Common myeloid progenitor, CD34-positive (primary cell): ENCODE data around the gene CYSLTR2.

ENCODE experiments used
- CTCF ChIA-PET: fragments of 350-600 bp; sonication (Branson Sonifier 250); formaldehyde crosslinking; loops from one replicate; lab custom pipeline; 2021; ENCODE audit warnings: antibody characterized with exemption; lab: Charles Lee
- POLR2A ChIA-PET: fragments of 350-600 bp; sonication (Branson Sonifier 250); formaldehyde crosslinking; loops from one replicate; lab custom pipeline; 2021; ENCODE audit warnings: antibody characterized with exemption; lab: Charles Lee
- DNase-seq, 3 donors: peaks; one replicate each; pipeline versions ENCODE4 v3.0.0 to v3.0.0-alpha.2; 2013
- H3K27ac ChIP-seq, 2 experiments: 1 replicate in 1 of 2; 2 replicates in 1 of 2; pipeline ENCODE4 v1.7.0; 2013; ENCODE audit warnings: inconsistent platforms in 2 of 2, low read length in 2 of 2, mild to moderate bottlenecking in 2 of 2, low read depth in 1 of 2, moderate library complexity in 1 of 2; ENCODE audit not compliant: severe bottlenecking in 2 of 2, insufficient read depth in 1 of 2, poor library complexity in 1 of 2
- H3K27me3 ChIP-seq, 5 experiments: replicated peaks in 2 of 5; 1 replicate in 3 of 5; 2 replicates in 2 of 5; pipeline versions ENCODE4 v1.6.1 to v1.7.0; 2013; ENCODE audit warnings: low read length in 4 of 5, mild to moderate bottlenecking in 2 of 5, moderate library complexity in 2 of 5, inconsistent platforms in 1 of 5; ENCODE audit not compliant: insufficient read depth in 5 of 5, control insufficient read depth in 4 of 5
- H3K36me3 ChIP-seq, 4 experiments: 1 replicate in 2 of 4; 2 replicates in 2 of 4; pipeline versions ENCODE4 v1.6.1 to v1.7.0; 2013; ENCODE audit warnings: low read length in 3 of 4, control low read depth in 1 of 4, mild to moderate bottlenecking in 1 of 4; ENCODE audit not compliant: control insufficient read depth in 4 of 4, insufficient read depth in 4 of 4
- H3K4me1 ChIP-seq, 4 experiments: 1 replicate in 3 of 4; 2 replicates in 1 of 4; pipeline versions ENCODE4 v1.6.1 to v1.7.1; 2013; ENCODE audit warnings: low read length in 3 of 4, mild to moderate bottlenecking in 3 of 4, control low read depth in 1 of 4, inconsistent platforms in 1 of 4, moderate library complexity in 1 of 4; ENCODE audit not compliant: control insufficient read depth in 4 of 4, insufficient read depth in 4 of 4; ENCODE audit errors: control extremely low read depth in 1 of 4
- H3K4me3 ChIP-seq, 7 experiments: 1 replicate in 4 of 7; 2 replicates in 3 of 7; pipeline versions ENCODE4 v1.5.1 to v1.7.0; 2013; ENCODE audit warnings: mild to moderate bottlenecking in 7 of 7, low read length in 6 of 7, moderate library complexity in 6 of 7, inconsistent platforms in 2 of 7, low read depth in 2 of 7, control low read depth in 1 of 7; ENCODE audit not compliant: insufficient read depth in 4 of 7, control insufficient read depth in 1 of 7; ENCODE audit errors: extremely low read depth in 1 of 7
- H3K9me3 ChIP-seq, 5 experiments: 1 replicate in 4 of 5; 2 replicates in 1 of 5; pipeline versions ENCODE4 v1.6.1 to v1.7.1; 2013; ENCODE audit warnings: low read length in 4 of 5, mild to moderate bottlenecking in 2 of 5, inconsistent platforms in 1 of 5, low read depth in 1 of 5, moderate library complexity in 1 of 5; ENCODE audit not compliant: control insufficient read depth in 4 of 5, insufficient read depth in 2 of 5; ENCODE audit errors: control extremely low read depth in 1 of 5
- WGBS: methylation state at CpG from one replicate; pipeline ENCODE4 v1.1.5; 2013; ENCODE audit not compliant: insufficient coverage; 5-methylcytosine and 5-hydroxymethylcytosine counted together

The CYSLTR2 gene

DNA sequence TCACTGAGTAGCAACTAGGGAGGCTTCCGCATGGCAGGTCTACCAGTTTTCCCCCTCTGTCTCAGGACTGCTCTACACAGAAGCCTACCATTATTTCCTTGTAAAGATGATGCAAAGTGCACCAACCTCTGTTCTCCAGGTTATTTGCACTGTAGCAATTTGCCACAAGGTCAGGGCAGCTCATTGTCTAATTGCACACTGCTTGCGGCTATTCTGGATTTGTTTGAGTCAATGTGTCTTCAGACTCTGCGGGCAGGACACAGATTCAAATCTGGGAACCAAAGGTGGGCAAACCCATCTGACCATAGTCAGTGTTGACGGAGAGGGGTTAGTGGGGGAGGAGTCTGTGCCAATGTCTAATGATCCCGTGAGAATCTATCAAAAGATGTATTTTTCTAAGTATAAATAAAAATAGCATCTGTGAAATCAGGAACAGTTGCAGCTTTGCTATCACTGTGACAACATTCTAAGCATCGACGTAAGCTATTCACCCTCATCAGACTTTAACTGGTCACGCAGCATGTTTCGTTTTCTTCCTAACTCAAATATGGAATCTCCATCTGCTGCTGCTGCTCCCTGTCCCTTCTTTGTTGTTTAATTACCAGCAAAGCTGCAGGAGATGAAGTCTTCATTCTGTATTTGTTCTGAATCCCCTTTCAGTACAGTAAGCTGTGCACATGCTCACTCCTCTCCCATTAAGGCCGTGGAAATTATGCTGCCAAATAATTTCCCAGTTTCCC lies 26.4 kb downstream of the CYSLTR2 start:
- DNase-seq = no peak
- POLR2A ChIA-PET = no interaction called here

DNA sequence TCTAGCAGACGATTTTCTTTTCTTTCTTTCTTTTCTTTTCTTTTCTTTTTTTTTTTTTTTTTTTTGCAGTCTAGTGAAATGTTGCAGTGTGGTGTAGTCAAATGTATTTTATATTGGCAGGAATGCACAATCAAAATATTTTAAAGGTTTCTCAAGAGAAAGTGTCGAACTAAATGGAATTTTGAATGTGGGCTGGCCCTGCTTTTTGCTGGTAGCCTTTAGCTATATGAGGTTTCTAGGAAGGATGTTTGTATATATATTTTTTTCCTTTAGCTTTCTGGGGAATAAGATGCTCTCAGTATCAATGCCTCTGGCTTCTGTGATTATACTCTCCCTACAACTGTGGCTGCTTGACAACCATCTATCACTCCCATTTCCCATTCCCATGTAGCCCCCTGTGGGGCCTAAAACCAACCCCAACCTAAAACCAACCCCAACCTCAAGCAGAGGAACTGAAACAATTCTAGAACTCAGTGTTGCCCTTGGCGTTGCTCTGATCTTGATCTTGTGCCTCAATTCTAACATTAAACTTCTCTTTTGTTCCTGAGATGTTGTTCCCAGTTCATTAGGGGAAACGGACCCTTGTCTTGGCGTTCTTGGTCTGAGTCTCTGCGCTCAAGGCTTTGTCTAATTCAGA lies 27.1 kb downstream of the CYSLTR2 start:
- DNase-seq = no peak
- Histone ChIP-seq H3K9me3 (peaks cover 0 to 1% (median 0%) of the 10 kb centered on the region in 5 experiments), H3K4me1 (peaks cover 0 to 9% (median 2%) of the 10 kb centered on the region in 4 experiments), H3K4me3 (no peak overlapping the region), H3K27me3 (no peaks in the 10 kb centered on the region), H3K36me3 (peaks cover 0 to 2% (median 0%) of the 10 kb centered on the region in 4 experiments), H3K27ac (no peak overlapping the region)
- ChIA-PET POLR2A (no interaction called here), CTCF (interaction anchor here (1.3 kb wide), 1 partner anchor 55 kb away, joined by 3 read pairs; no protein-coding TSS in a partner anchor)
- WGBS = no CpG with 5 or more reads among the region's 6 CpGs

More for the DNA sequence above, 26.4 kb downstream of the CYSLTR2 start:
- Histone ChIP-seq H3K27me3 (no peaks in the 10 kb centered on the region), H3K27ac (no peak overlapping the region), H3K4me3 (no peak overlapping the region), H3K36me3 (peaks cover 0 to 3% (median 0%) of the 10 kb centered on the region in 4 experiments), H3K9me3 (peaks cover 0 to 6% (median 0%) of the 10 kb centered on the region in 5 experiments), H3K4me1 (peaks cover 0 to 9% (median 2%) of the 10 kb centered on the region in 4 experiments)
- CTCF ChIA-PET = interaction anchor here (1.2 to 1.3 kb wide), 2 partner anchors 11 to 56 kb away, joined by 3 to 5 read pairs; no protein-coding TSS in a partner anchor
- WGBS = over 99% methylated on average over 10 of the region's 10 CpGs

DNA sequence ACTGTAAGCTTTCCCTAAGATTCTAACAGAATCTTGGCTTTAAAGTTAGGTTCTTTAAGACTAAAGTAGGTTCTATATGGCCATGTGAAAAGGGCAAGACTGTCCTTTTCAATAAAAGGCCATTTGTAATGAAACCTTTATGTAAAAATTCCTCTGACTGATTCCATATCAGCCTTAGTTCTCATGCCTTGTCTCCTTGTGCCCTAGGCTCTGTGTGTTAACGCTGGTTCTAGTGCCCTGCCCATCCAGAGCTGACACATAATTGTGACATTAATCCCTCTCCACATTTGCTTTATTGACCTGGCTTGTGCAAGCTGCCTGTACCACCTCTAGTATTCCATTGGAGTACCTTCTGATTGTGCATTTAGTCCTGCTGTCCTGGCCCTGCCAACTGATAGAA lies 28.2 kb downstream of the CYSLTR2 start:
- CTCF ChIA-PET = no interaction called here
- no peak overlapping the region for H3K4me3 ChIP-seq
- POLR2A ChIA-PET = no interaction called here
- H3K4me1 ChIP-seq = peaks cover 0 to 9% (median 2%) of the 10 kb centered on the region in 4 experiments
- H3K27ac ChIP-seq = no peak overlapping the region
- H3K9me3 ChIP-seq = peaks cover 0 to 1% (median 0%) of the 10 kb centered on the region in 5 experiments
- 100% methylated on average over 1 of the region's 1 CpG for WGBS
- H3K36me3 ChIP-seq = peaks cover 0 to 2% (median 0%) of the 10 kb centered on the region in 4 experiments
- H3K27me3 ChIP-seq = no peaks in the 10 kb centered on the region
- no peak for DNase-seq

DNA sequence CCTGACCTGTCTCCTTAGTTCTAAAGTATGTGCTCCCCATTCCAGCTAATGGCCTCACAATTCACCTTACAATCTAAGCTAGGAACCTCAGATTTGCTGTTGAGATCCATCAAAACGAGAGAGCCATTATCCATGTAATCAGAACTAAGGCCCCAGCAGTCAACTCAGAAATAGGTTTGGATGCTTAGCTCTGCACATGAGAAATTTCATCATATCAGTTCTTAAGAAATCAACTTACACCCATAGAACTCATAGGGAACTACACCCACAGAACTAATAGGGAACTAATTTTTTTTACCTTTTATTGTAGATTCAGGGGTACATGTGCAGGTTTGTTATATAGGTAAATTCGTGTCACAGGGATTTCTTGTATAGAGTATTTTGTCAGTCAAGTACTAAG lies 28.7 kb downstream of the CYSLTR2 start:
- no peak for DNase-seq
- Histone ChIP-seq H3K4me1 (peaks cover 0 to 9% (median under 1%) of the 10 kb centered on the region in 4 experiments), H3K27me3 (no peaks in the 10 kb centered on the region), H3K9me3 (peaks cover 0 to 1% (median 0%) of the 10 kb centered on the region in 5 experiments), H3K4me3 (no peak overlapping the region), H3K27ac (no peak overlapping the region), H3K36me3 (peaks cover 0 to 2% (median 0%) of the 10 kb centered on the region in 4 experiments)
- ChIA-PET CTCF (no interaction called here), POLR2A (no interaction called here)
- 100% methylated on average over 1 of the region's 2 CpGs for WGBS

DNA sequence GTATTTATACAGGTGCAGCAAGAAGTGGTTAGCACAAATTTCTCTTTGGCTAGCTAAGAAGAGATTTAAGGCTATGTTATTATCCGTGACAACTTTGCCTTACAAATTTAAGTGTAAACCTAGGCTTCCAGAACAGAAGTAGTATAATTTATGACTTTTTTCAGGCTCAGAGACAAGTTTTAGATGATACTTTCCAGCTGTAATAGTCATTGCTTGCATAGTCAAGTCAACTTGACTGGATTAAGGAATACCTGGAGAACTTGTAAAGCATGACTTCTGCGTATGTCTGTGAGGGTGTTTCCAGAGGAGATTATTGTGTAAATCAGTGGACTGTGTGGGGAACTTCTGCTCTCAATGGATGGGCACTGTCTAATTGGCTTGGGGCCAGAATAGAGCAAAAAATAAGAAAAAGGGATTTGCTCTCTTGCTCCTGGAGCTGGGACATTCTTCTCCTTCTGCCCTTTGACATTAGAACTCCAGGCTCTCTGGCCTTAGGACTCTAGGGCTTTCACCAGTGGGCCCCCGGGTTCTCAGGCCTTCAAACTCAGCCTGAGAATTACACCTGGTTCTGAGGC lies 33.0 kb downstream of the CYSLTR2 start:
- ChIA-PET POLR2A (no interaction called here), CTCF (no interaction called here)
- WGBS = 100% methylated on average over 3 of the region's 3 CpGs

DNA sequence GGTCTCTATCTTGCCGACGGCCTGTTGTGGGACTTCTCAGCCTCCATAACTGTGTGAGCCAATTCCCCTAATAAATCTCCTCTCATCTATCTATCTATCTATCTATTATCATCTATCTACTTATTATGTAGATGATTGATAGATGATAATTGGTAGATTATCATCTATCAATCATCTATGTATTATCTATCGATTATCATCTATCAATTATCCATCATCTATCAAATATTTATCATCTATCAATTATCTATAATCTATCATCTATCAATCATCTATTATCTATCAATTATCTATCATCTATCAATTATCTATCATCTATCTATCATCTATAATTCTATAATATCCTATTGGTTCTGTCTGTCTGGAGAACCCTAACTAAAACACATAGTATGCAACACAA lies 33.5 kb downstream of the CYSLTR2 start:
- WGBS = no CpG with 5 or more reads among the region's 3 CpGs
- Histone ChIP-seq H3K27ac (no peak overlapping the region), H3K27me3 (no peaks in the 10 kb centered on the region), H3K4me3 (no peak overlapping the region), H3K4me1 (no peaks in the 10 kb centered on the region), H3K36me3 (peaks cover 0 to 3% (median 0%) of the 10 kb centered on the region in 4 experiments), H3K9me3 (peaks cover 0 to 9% (median 0%) of the 10 kb centered on the region in 5 experiments)
- ChIA-PET CTCF (no interaction called here), POLR2A (no interaction called here)
- no peak for DNase-seq

More for the DNA sequence above, 33.0 kb downstream of the CYSLTR2 start:
- no peaks in the 10 kb centered on the region for H3K27me3 ChIP-seq
- no peak overlapping the region for H3K27ac ChIP-seq
- H3K4me1 ChIP-seq = no peaks in the 10 kb centered on the region
- no peak overlapping the region for H3K4me3 ChIP-seq
- peaks cover 0 to 9% (median 0%) of the 10 kb centered on the region in 5 experiments for H3K9me3 ChIP-seq
- H3K36me3 ChIP-seq = peaks cover 0 to 3% (median 0%) of the 10 kb centered on the region in 4 experiments
- DNase-seq = no peak
